NOMO-1 treated with dmso at 0.1 percent for 144 hours (cell line): ENCODE measurements around the gene SLC18A2.
A peak's percentile ranks its signal among the peaks of the same experiment; 100 is the strongest.
"Not testable (repeated sequence)": the region's sequence is repeated elsewhere in the genome, so short reads cannot be mapped to it uniquely, and the experiment has no call there.

ENCODE experiments used
- DNase-seq: peaks from one replicate; lab custom pipeline; 2025; ENCODE audit not compliant: unreplicated experiment; lab: John Stamatoyannopoulos, UW

The SLC18A2 gene

DNA sequence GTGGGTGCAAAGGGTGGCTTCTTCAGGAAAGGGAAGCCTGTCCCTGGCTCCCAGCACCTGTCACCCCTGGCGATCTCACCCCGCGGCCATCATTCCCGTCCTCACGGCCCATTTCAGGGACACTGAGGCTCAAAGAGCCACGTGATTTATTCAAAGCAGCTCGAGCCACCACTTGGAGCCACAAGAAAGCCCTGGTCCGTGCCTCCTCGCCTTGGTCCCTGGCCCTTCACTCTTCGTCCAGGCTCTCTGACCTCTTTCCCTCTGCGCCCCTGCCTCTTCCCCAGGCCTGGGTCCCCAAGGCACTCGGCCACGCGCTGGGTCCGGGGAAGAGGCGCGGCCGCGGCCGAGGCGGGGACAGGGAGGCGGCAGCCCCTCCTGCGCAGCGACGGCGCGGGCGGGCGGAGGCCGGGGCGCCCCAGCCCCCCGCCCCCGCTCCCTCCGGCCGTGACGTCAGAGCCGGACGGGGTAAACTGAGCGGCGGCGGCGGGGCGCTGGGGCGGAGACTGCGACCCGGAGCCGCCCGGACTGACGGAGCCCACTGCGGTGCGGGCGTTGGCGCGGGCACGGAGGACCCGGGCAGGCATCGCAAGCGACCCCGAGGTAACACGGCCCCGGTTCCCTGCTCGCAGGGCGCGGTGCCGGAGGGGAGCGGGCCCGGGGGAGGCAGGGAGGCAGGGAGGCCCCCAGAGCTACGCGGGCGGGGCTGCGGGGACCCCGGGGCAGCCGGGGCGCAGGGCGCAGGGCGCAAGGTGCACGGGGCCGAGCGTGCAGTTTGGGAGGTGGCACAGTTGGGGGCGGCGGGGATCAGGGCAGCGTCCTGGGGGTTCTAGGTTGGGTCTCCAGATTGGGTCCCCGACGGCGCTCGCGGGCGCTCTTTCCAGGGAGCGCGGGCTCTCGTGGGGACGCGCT lies at the start of gene SLC18A2:
Gene SLC18A2 (plus strand): TSS at position 494 of the 909 bp plus-strand sequence. CDS start 580 bp downstream, outside the sequence.
- DNase-seq, result no peak

DNA sequence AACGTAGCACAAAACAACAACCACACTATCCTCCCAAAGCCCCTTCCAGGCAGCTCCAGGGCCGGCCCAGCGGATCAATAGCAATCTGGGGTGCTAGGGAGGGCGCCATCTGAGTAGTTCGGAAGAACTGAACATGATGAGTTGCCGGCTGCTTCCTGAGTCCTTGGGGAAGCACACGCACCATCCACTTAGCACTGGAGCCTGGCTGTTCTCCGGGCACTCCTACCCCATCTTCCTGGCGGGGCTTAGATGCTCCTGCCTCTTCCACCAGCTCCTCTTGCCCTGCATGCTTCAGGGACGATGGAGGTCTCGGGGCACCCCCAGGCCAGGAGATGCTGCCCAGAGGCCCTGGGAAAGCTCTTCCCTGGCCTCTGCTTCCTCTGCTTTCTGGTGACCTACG lies 43.7 kb upstream of the SLC18A2 start, which contains the start of gene KCNK18:
Gene KCNK18 (plus strand): TSS at position 301 of the 400 bp plus-strand sequence. CDS start 0 bp downstream, at position 301.
- no peak for DNase-seq

DNA sequence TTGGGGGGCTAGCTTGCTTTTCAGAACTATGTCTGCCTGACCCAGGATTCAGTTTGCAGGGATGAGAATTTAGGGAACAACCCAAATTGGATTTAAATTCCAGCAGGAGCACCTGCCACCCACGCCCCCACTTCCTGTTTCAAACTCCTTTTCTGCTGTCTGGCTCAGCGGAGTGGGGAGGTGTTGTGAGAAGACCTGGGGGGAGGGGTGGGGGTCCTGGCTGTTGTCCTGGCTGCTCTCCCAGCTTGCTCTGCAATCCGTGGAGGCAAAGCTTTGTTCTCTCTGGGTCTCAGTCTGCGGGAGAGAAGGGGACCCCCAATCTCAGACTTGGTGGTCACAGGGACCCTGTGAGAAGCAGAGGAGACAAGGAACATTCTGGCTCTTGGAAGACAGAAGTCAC lies 42.8 kb upstream of the SLC18A2 start:
- no peak for DNase-seq

DNA sequence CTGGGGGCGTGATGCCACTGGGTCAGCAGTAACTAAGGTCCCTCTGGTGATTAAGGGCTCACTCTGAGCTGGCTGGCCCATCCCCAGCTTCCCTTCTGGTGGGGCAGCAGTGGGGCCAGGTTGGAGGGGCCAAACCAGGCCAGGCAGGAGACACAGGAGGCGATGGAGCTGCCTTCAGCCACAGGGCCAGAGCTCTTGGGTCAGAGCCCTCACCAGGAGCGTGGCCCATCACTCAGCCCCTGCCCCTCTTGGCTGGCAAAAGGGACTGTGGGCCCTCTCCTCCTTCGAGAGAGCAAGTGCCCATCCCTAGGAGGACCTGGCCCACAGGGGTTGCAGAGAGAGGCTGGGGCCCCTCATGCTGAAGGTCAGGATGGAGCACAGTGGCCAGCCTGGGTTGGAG lies 39.1 kb upstream of the SLC18A2 start:
- no peak for DNase-seq

DNA sequence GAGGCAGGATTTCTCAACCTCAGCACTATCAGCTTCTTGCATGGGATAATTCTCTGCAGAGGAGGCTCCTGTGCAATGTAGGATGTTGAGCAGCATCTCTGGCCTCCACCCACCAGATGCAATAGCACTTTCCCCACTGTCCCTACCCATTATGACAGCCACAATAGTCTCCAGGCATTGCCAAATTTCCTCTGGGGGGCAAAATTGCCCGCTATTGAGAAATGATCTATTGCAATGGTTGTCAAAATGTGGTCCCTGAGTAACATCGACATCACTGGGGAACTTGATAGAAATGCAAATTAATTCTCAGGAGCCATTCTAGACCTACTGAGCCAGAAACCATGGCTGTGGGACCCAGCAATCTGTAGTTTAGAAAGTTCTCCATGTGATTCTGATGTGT lies 36.6 kb upstream of the SLC18A2 start:
- peak; percentile 57 for DNase-seq

DNA sequence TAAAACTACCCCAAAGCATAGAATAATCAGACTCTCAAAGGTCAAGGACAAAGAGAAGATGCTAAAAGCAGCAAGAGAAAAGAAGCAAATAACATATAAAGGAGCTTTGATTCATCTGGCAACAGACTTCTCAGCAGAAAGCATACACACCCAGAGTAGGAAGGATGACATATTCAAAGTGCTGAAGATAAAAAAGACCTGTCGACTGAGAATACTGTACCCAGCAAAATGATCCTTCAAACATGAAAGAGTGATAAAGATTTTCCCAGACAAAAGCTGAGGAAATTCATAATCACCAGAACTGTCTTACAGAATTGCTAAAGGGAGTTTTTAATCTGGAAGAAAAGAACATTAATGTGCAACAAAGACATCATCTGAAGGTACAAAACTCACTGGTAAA lies 28.7 kb upstream of the SLC18A2 start:
- no peak for DNase-seq

DNA sequence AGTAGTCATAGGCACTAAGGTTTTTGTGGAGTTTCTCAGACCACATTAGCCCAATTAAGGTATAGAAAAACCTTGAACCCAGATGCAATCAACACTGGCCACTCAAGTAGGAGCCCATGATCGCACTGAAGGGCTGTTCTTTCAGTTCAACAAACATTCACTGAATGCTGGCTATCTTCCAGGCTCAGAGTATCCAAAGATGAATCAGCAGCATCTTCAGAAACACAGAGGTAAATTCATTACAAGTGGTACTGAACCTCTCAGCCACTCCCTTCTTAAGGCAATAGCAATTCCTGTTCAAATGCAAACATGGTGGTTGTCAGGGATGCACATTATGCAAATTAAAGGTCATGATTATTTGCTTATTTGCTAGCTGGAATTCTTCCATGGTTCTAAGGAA lies 26.5 kb upstream of the SLC18A2 start:
- DNase-seq, result no peak

DNA sequence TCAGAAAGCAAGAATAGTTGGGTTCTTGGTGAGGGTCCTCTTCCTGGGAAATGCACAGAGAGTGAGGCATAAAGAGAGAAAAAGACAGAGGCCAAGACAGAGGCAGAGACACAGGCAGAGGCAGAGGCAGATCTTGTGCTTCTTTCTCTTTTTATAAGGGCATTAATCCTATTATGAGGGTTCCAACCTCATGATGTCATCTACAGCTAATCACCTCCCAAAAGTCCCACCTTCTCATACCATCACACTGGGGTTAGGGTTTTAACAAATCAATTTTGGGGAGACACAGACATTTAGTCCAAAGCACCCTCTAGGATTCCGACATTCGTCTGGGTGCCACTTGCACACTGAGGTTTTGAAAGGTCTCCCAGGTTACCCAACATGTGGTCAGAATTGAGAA lies 25.8 kb upstream of the SLC18A2 start:
- no peak for DNase-seq

DNA sequence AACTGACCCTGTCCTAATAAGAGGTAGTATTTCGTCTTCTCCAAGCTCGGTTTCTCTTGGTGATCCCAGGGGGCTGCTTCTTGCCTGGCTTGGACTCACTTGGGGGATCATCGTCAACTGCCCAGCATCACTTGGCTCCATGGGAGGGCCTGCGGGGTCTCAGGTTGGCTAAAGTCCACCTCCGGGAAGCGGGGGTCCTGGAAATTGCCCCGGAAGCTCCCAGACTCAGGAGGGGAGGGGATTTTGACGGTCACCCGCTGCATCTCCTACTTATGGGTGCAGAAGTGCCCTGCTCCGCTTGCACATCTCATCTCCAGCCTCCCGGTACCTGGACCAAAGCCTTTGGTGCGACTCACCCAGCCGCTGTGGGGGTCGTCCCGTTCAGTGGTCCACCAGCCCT lies 24.9 kb upstream of the SLC18A2 start:
- DNase-seq, result no peak

DNA sequence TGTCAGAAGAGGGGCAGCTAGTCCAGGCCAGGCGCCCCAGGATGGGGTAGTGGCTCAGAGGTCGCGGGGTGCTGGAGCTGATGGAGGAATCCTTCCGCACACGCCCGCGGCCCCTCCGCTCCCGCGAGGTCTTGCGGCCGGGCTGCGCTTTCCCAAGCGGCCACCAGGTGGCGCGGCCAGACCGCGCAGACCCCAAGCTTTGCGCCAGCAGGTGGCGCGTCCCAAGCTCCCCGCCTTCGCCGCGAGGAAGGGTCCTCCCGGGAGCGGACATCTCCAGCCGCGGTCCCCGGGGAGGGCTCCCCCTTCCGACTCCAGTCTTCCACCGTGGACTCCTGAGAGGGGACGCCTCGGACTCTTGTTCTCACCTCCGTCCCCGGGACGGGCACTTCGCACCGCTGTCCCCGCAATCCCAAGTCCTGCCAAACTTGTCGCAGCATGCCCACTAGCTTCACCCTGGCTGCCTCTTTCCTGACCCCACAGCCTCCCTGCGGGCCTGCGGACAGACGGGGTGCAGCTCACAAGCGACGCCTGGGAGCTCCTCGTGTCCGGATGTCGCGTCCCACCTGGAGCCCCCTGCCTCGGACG lies 24.2 kb upstream of the SLC18A2 start:
- peak; percentile 49 for DNase-seq

DNA sequence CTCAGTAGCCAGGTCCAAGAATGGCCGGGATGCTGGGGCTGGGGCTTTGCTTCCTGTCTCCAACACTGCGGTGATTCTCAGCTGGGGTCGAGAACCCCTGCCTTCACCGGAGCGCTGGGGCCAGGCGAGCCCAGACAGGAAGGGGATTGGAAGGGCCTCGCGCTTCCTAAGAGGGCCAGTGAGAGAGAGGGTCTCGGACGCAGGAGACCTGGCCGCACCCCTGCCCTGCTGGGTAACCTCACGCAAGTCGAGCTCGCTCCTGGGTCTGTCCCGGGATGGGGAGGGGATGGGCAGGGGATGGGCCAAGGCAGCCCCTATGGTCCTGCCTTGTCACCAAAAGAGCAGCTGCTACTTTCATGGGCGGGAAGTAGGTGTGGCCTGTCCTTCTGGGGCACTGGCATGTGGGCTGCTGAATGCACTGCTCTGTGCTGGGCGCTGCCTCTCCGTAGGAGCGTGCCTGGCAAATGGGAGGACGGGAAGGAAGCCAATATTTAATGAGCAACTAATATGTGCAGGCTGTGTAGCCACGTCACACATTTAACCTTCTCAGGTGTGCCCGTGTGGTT lies 23.6 kb upstream of the SLC18A2 start:
- DNase-seq, result no peak

DNA sequence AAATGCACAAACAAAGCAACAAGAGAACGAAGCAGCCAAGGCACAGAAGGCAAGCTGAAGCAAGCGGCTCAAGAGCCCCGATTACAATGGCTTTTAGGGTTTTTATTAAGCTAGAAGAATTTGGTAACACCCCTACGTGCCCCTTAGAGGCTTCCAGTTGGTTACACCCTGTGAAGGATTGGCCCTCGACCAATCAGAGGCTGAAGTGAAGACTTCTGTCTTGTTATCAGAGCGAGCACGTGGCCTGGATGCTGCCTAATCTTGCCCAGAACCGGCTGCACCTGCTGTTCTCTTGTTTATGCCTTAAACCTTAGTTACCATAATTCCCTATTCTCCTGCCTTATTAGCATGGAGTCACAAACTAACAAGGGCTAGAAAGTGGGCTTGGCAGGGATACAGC lies 22.3 kb upstream of the SLC18A2 start:
- DNase-seq, result no peak

DNA sequence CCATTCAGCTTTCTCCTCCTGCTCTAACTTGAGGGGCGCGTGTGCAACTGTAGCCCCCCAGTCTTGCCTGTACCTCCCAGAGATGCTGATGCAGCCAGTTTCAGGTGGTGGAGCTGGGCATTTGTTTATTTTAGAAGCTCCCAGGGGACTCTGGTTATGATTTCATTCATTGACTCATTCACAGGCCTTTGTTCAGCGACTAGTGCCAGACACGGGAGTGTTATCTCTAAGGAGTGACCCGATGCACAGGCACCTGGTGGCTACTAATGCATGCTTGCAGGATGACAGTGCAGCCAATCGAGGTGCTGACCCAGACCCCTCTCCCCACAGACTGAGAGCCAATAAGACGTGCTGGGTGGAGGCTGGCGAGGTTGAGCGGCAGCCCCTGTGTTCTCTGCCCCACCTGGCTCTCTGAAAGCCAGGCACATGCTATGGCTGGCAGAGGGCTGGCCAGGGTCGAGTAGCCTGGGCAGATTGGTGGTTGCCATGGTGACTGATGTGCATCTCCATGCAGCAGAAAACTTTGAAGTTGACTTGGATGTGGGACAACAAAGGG lies 19.7 kb upstream of the SLC18A2 start:
- no peak for DNase-seq

DNA sequence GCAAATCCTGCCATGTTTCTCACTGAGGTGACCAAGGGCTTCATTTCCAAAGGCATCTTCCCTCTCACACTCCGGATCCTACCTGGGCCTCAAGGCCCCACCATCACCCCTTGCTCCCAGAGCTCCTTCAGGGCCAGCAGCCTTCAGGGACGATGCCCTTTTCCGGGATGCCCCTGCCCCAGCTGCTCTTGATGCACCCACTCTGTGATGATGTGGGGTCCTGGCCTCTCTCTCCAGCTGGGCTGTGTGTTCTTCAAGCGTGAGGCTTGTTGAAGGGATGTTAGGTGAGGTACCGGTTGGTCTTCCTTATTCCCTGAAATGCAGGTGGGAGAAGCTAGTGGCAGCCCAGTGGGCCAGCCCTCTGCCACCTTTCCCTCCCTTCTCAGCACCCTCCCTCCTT lies 18.4 kb upstream of the SLC18A2 start:
- no peak for DNase-seq

DNA sequence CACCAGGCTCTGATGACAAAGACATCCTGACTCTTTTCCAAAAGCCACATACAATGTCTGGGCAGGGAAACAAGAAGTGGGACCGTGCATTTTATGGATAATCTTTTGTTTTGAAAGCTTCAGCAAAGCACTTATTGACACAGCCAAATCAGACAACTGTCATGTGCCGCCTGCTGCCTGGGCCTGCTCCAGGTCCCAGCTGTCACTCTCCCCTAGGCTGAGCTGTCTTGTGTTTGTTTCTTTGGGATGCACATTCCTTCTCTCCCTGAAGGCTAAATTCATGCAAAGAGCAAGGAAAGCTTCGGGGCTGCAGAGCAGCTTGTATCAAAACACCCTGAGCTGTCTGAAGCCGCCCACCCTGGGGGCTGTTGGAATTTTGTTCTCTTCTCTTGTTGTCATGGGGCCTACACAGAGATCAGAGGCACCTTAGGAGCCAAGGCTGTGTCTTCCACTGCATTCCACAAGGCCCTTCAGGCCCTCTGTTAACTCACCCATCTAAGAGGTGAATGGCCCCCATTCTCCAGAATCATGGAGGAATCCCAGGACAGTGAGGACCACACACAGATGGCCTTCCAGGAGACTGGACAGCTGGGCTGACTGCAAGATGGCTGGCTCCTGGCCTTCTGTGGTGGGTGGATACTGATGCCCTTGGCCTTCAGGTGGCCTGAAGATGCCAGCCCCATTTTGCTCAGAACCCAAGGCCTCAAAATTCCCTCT lies 17.8 kb upstream of the SLC18A2 start:
- no peak for DNase-seq

DNA sequence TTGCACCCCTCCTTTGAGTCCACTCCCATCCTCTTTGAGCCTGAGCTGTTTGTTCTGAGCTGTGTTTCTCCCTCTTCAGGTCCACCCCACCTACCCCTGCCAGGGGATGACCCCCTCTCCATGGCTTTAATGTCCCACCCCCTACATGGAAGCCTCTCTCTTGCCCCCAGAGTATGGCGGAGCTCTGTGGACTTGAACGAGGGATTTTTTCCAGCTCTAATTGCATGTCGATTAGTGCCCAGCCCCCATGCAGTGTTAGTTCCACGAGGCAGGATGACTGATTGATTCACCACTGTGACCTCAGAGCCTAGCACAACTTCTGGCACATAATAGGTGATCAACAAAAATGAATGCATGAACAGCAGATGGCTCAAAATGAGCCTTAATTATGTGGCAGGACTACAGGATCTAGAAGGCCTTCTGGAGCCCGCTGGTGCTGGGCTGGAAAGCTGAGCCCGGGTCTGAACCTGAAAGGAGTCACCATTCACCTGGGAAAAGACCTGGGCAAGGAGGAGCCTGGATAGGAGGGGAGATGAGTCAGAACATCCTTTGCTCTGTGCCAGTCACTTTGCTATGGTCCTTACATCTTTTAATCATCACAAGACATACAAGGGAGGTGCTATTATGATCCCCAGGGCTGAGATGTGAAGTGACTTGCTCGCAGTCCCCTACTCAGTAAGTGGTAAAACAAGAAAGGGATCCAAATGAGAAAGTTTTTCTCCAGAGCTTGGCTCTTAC lies 17.1 kb upstream of the SLC18A2 start:
- no peak for DNase-seq

DNA sequence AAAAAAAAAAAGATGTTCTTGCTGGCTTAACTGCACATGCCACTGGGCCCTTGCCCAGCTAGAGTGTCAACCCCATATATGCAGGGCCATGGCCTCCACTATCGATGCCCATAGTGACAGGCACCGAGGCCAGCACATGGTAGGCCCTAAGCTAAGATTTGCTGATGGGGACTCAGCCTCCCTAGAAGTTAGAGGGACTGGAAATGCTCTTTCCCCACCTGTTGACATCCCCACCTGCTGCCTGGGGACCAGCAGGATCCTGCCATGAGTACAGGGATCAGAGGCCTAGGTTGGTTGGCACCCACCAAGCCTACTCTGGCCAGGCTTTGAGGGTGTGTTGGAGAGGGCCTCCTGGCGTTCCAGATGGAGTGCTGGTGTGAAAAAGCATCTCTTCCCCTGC lies 16.0 kb upstream of the SLC18A2 start:
- no peak for DNase-seq

DNA sequence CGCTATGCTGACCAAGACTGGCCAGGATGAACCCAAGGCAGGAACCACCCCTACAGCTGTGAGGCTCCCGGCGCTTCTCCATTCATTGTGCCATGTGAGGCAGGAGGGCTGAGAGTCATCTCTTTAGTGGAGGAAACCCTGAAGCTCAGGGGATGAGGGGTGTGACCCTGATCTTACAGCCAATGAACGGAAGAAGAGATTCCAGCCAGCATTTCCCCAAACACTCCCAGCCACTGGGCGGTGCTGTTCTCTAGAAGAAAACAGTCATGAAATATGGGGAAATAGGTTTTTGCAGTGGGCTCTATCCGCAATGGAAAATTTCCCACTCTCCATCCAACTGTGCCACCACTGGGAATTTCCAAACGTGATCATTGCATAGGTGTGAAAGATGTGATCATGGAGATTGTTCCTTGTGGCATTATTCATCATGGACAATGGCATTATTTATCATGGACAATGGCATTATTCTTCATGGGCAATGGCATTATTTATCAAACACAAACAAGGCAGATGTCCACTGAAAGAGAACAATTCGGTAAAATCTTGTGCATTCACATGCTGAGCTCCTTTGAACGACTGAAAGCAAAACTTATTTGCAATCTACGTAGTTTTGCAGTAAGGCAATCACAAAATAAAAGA lies 14.0 kb upstream of the SLC18A2 start:
- DNase-seq, result peak; percentile 37

DNA sequence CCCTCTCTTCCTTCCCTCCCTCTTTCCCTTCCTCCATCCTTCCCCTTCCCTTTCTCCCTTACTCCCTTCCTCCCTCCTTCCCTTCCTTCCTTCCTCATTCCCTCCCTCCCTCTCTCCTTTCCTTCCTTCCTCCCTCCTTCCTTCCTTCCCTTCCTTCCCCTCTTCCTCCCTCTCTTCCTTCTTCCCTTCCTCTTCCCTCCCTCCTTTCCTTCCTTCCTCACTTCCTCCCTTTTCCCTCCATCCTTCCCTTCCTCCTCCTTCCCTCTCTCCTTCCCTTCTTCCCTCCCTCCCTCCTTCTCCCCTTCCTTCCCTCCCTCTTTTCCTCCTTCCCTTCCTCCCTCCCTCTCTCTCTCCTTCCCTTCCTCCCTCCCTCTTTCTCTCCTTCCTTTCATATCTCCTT lies 12.7 kb upstream of the SLC18A2 start:
- DNase-seq, result no peak

DNA sequence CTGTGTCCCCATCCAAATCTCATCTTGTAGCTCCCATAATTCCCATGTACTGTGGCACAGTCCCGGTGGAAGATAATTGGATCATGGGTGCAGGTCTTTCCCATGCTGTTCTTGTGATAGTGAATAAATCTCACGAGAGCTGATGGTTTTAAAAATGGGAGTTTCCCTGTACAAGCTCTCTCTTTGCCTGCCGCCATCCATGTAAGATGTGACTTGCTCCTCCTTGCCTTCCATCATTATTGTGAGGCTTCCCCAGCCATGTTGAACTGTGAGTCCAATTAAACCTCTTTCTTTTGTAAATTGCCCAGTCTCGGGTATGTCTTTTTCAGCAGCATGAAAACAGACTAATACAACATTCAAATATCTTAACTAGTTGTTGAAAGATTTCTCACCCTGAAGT lies 10.8 kb upstream of the SLC18A2 start:
- DNase-seq, result not testable (repeated sequence)
